CD4-positive, alpha-beta T cell (primary cell): ENCODE measurements around the gene MGA. TPM values are rescaled to one million over a fixed set of nuclear protein-coding genes. Genes with fewer than 3 reads are reported as not detected.

ENCODE experiments used
- ATAC-seq: fragments of 200-7000 bp; cut with Tn5 transposase; one replicate; pipeline ENCODE4 v1.10.0; 2022; ENCODE audit warnings: mild to moderate bottlenecking; ENCODE audit not compliant: poor library complexity
- CTCF ChIA-PET: fragments of 350-600 bp; sonication (Branson Sonifier 250); formaldehyde crosslinking; loops from one replicate; lab custom pipeline; 2021; ENCODE audit warnings: antibody characterized with exemption, inconsistent platforms; lab: Charles Lee
- POLR2A ChIA-PET: fragments of 350-600 bp; sonication (Branson Sonifier 250); formaldehyde crosslinking; loops from one replicate; lab custom pipeline; 2021; ENCODE audit warnings: antibody characterized with exemption, inconsistent platforms; lab: Charles Lee
- DNase-seq, 14 experiments: peaks; one replicate each; pipeline ENCODE4 v3.0.0-alpha.2; 2013 to 2020; ENCODE audit warnings: mixed read lengths in 2 of 14
- H3K27ac ChIP-seq, 2 donors: one replicate each; pipeline versions ENCODE4 v1.5.1 to v1.7.0; 2013; ENCODE audit warnings: low read length in 2 of 2, low read depth in 1 of 2, mild to moderate bottlenecking in 1 of 2
- H3K27me3 ChIP-seq, 2 experiments: 1 replicate in 1 of 2; 2 replicates in 1 of 2; pipeline versions ENCODE4 v1.6.1 to v1.7.0; 2013; ENCODE audit warnings: low read length in 2 of 2, control low read depth in 1 of 2, mild to moderate bottlenecking in 1 of 2, moderate library complexity in 1 of 2; ENCODE audit not compliant: insufficient read depth in 2 of 2, control insufficient read depth in 1 of 2
- H3K36me3 ChIP-seq: one replicate; pipeline ENCODE4 v1.6.1; 2013; ENCODE audit warnings: low read length, control low read depth; ENCODE audit not compliant: insufficient read depth
- H3K4me1 ChIP-seq: one replicate; pipeline ENCODE4 v1.6.1; 2013; ENCODE audit warnings: low read length, control low read depth; ENCODE audit not compliant: insufficient read depth
- H3K4me3 ChIP-seq: one replicate; pipeline ENCODE4 v1.5.1; 2013; ENCODE audit warnings: mild to moderate bottlenecking, low read length, moderate library complexity
- H3K9me3 ChIP-seq, 2 experiments: 1 replicate in 1 of 2; 2 replicates in 1 of 2; pipeline versions ENCODE4 v1.6.1 to v1.7.0; 2013; ENCODE audit warnings: low read length in 2 of 2, mild to moderate bottlenecking in 2 of 2, control low read depth in 1 of 2, moderate library complexity in 1 of 2; ENCODE audit not compliant: control insufficient read depth in 1 of 2, insufficient read depth in 1 of 2
- H3K27ac Mint-ChIP-seq: one replicate; pipeline ENCODE4 v1.8.0; 2020; ENCODE audit warnings: mixed read lengths
- H3K27me3 Mint-ChIP-seq: one replicate; pipeline ENCODE4 v1.8.0; 2021; ENCODE audit warnings: mixed read lengths
- H3K36me3 Mint-ChIP-seq: one replicate; pipeline ENCODE4 v1.8.0; 2021; ENCODE audit warnings: low read depth, mixed read lengths
- H3K4me1 Mint-ChIP-seq: one replicate; pipeline ENCODE4 v1.8.0; 2021; ENCODE audit warnings: low read depth, mixed read lengths
- H3K4me3 Mint-ChIP-seq: one replicate; pipeline ENCODE4 v1.8.0; 2020; ENCODE audit warnings: mild to moderate bottlenecking, mixed read lengths
- H3K9me3 Mint-ChIP-seq: one replicate; pipeline ENCODE4 v1.8.0; 2020; ENCODE audit warnings: mixed read lengths
- CTCF ChIP-seq: fragments of 200-600 bp; IDR thresholded peaks from one replicate; pipeline ENCODE4 v1.8.0; 2022; ENCODE audit warnings: antibody characterized with exemption, mild to moderate bottlenecking
- intact Hi-C, 2 experiments: fragments of 100-400 bp; cut with DNase I in 1 of 2; cut with micrococcal nuclease in 1 of 2; formaldehyde crosslinking; loops; one replicate each; pipeline versions ENCODE4 v1.15.1 to v1.9.0; 2023 to 2025; cut with DNase I, micrococcal nuclease
- total RNA-seq, 174 experiments: library from RNA in 2 of 174; stranded (reverse) in 2 of 174; gene quantifications; one replicate each; pipeline ENCODE4 v1.2.3 and lab custom pipeline; 2021 to 2026

The MGA gene
- total RNA-seq, 2 experiments from 2014 or later, result 31.0 to 33.9 TPM

GRCh38 chr15:41801185-41801584 is 141.0 kb downstream of the MGA start:
- H3K27me3 ChIP-seq, result no peaks in the 10 kb centered on the region
- H3K36me3 Mint-ChIP-seq, result peaks cover 38% of the 10 kb centered on the region
- intact Hi-C loops, result no loop called here
- TF ChIP-seq CTCF, result no peak
- ATAC-seq (no peak), DNase-seq (no peak)
- no peak overlapping the region for H3K4me3 ChIP-seq
- H3K4me1 ChIP-seq, result peaks cover 5% of the 10 kb centered on the region
- H3K4me3 Mint-ChIP-seq, result no peak overlapping the region
- H3K9me3 Mint-ChIP-seq, result no peaks in the 10 kb centered on the region
- H3K9me3 ChIP-seq, result no peaks in the 10 kb centered on the region
- H3K27ac Mint-ChIP-seq, result no peak overlapping the region
- H3K4me1 Mint-ChIP-seq, result peaks cover 15% of the 10 kb centered on the region
- no peak overlapping the region for H3K27ac ChIP-seq
- H3K27me3 Mint-ChIP-seq, result no peaks in the 10 kb centered on the region
- ChIA-PET CTCF (no interaction called here), POLR2A (no interaction called here)
- H3K36me3 ChIP-seq, result peaks cover 22% of the 10 kb centered on the region

- H3K9me3 ChIP-seq, result no peaks in the 10 kb centered on the region
- no peak for TF ChIP-seq CTCF
- H3K27ac ChIP-seq, result no peak overlapping the region
- H3K4me1 ChIP-seq, result peaks cover 5% of the 10 kb centered on the region
- peaks cover 22% of the 10 kb centered on the region for H3K36me3 ChIP-seq
- H3K27me3 Mint-ChIP-seq, result no peaks in the 10 kb centered on the region
- POLR2A ChIA-PET, result no interaction called here
- H3K4me3 Mint-ChIP-seq, result no peak overlapping the region
- ATAC-seq, result no peak
- H3K27ac Mint-ChIP-seq, result no peak overlapping the region
- no peak for DNase-seq
- no peak overlapping the region for H3K4me3 ChIP-seq
- intact Hi-C loops, result no loop called here
- CTCF ChIA-PET, result interaction anchor here (1.9 kb wide), 1 partner anchor 29 kb away, joined by 7 read pairs; no protein-coding TSS in a partner anchor
- H3K36me3 Mint-ChIP-seq, result peaks cover 38% of the 10 kb centered on the region
- H3K4me1 Mint-ChIP-seq, result peaks cover 10% of the 10 kb centered on the region
- H3K27me3 ChIP-seq, result no peaks in the 10 kb centered on the region
- H3K9me3 Mint-ChIP-seq, result no peaks in the 10 kb centered on the region
Measured at GRCh38 chr15:41801850-41802455, 141.7 kb downstream of the MGA start.

- no peaks in the 10 kb centered on the region for H3K9me3 ChIP-seq
- Mint-ChIP-seq H3K4me1 (peaks cover 10% of the 10 kb centered on the region), H3K36me3 (peaks cover 29% of the 10 kb centered on the region), H3K27me3 (no peaks in the 10 kb centered on the region), H3K4me3 (no peak overlapping the region), H3K27ac (peak overlapping the region; percentile 71), H3K9me3 (no peaks in the 10 kb centered on the region)
- DNase-seq (no peak), ATAC-seq (no peak)
- H3K27me3 ChIP-seq, result no peaks in the 10 kb centered on the region
- POLR2A ChIA-PET, result no interaction called here
- no peak overlapping the region for H3K4me3 ChIP-seq
- CTCF ChIA-PET, result interaction anchor here (1.8 kb wide), 1 partner anchor 30 kb away, joined by 4 read pairs; the partner anchor contains the start of gene MAPKBP1
- H3K27ac ChIP-seq, result no peak overlapping the region
- no peak for TF ChIP-seq CTCF
- H3K36me3 ChIP-seq, result peaks cover 16% of the 10 kb centered on the region
- peaks cover 5% of the 10 kb centered on the region for H3K4me1 ChIP-seq
- intact Hi-C loops, result no loop called here
Measured at GRCh38 chr15:41804361-41804760, 144.2 kb downstream of the MGA start.
